Medulla oblongata (tissue), 1 donor: ENCODE data around the gene APLP1.
"Not testable (repeated sequence)": the region's sequence is repeated elsewhere in the genome, so short reads cannot be mapped to it uniquely, and the experiment has no call there.

Experiments used
- DNase-seq: peaks from one replicate; pipeline ENCODE4 v3.0.0-alpha.2; 2015; ENCODE audit errors: extremely low spot score

Gene APLP1

GRCh38 chr19:35904311-35905068, 36.1 kb downstream of the APLP1 start:
- peak; percentile 58 for DNase-seq

- no peak for DNase-seq
Measured at GRCh38 chr19:35905178-35905727, 36.9 kb downstream of the APLP1 start.

- no peak for DNase-seq
Measured at GRCh38 chr19:35907377-35907745, 39.0 kb downstream of the APLP1 start.

- DNase-seq: peak; percentile 54
Measured at GRCh38 chr19:35908010-35908441, 39.7 kb downstream of the APLP1 start, which contains the start of gene TYROBP. Gene TYROBP (minus strand): TSS chr19:35908295. CDS start chr19:35908228, 67 bp downstream.

- peak; percentile 85 for DNase-seq
Measured at GRCh38 chr19:35908973-35909683, 40.8 kb downstream of the APLP1 start.

GRCh38 chr19:35909684-35910035, 41.3 kb downstream of the APLP1 start:
- DNase-seq: no peak

- DNase-seq: not testable (repeated sequence)
Measured at GRCh38 chr19:35910355-35910754, 42.0 kb downstream of the APLP1 start.

GRCh38 chr19:35911173-35911572, 42.8 kb downstream of the APLP1 start:
- DNase-seq: no peak

GRCh38 chr19:35911790-35912189, 43.4 kb downstream of the APLP1 start:
- no peak for DNase-seq

- no peak for DNase-seq
Measured at GRCh38 chr19:35913589-35913988, 45.2 kb downstream of the APLP1 start.

GRCh38 chr19:35915443-35915842, 47.1 kb downstream of the APLP1 start:
- no peak for DNase-seq

- no peak for DNase-seq
Measured at GRCh38 chr19:35919306-35919705, 50.9 kb downstream of the APLP1 start.

GRCh38 chr19:35921012-35921411, 52.6 kb downstream of the APLP1 start:
- DNase-seq: no peak

- no peak for DNase-seq
Measured at GRCh38 chr19:35925501-35925900, 57.1 kb downstream of the APLP1 start.

GRCh38 chr19:35928507-35928906, 60.1 kb downstream of the APLP1 start:
- no peak for DNase-seq
